C4-2B (cell line): ENCODE results near the gene ANKRD63.

ENCODE experiments used
- CTCF ChIP-seq: fragments of 450-650 bp; conservative IDR thresholded peaks from 2 replicates; pipeline ENCODE4 v1.5.1; 2017; ENCODE audit warnings: mild to moderate bottlenecking
- ZFX ChIP-seq: fragments of 450-650 bp; IDR thresholded peaks from 2 replicates; pipeline ENCODE4 v1.6.1; 2017

GRCh38 chr15:40306371-40306770 is 23.5 kb upstream of the ANKRD63 start:
- TF ChIP-seq CTCF (no peak), ZFX (no peak)
